GM18517 (cell line): ENCODE measurements around the gene CCDC160.
"Not testable (repeated sequence)": the region's sequence is repeated elsewhere in the genome, so short reads cannot be mapped to it uniquely, and the experiment has no call there.

Source experiments
- ATAC-seq: cut with Tn5 transposase; IDR thresholded peaks from one replicate; pipeline ENCODE4 v1.9.1; 2021; ENCODE audit warnings: mild to moderate bottlenecking, moderate library complexity; ENCODE audit not compliant: unreplicated experiment

Gene CCDC160

GRCh38 chrX:134236626-134237614, at the start of gene CCDC160:
Gene CCDC160 (plus strand): TSS chrX:134237182. CDS start chrX:134244801, 7,619 bp downstream.
- no peak for ATAC-seq

- ATAC-seq: no peak
These were observed 45.7 kb upstream of the CCDC160 start for GRCh38 chrX:134191281-134191680.

GRCh38 chrX:134194915-134195314, 42.1 kb upstream of the CCDC160 start:
- no peak for ATAC-seq

GRCh38 chrX:134202561-134202960, 34.4 kb upstream of the CCDC160 start:
- ATAC-seq: no peak

- ATAC-seq: no peak
These were observed 30.8 kb upstream of the CCDC160 start for GRCh38 chrX:134206221-134206620.

- no peak for ATAC-seq
These were observed 26.5 kb upstream of the CCDC160 start for GRCh38 chrX:134210465-134210864.

GRCh38 chrX:134235236-134235635, 1.7 kb upstream of the CCDC160 start:
- no peak for ATAC-seq

- ATAC-seq: not testable (repeated sequence)
These were observed 1.2 kb downstream of the CCDC160 start for GRCh38 chrX:134238144-134238543.

GRCh38 chrX:134239016-134239415, 2.0 kb downstream of the CCDC160 start:
- no peak for ATAC-seq

- ATAC-seq: no peak
These were observed 3.2 kb downstream of the CCDC160 start for GRCh38 chrX:134240209-134240608.

- no peak for ATAC-seq
These were observed 5.1 kb downstream of the CCDC160 start for GRCh38 chrX:134241960-134242619.

GRCh38 chrX:134244043-134244442, 7.1 kb downstream of the CCDC160 start:
- ATAC-seq: no peak

- ATAC-seq: no peak
These were observed 9.3 kb downstream of the CCDC160 start for GRCh38 chrX:134246282-134246681.

- no peak for ATAC-seq
These were observed 10.5 kb downstream of the CCDC160 start for GRCh38 chrX:134247492-134247891.

GRCh38 chrX:134249241-134249640, 12.3 kb downstream of the CCDC160 start:
- no peak for ATAC-seq

GRCh38 chrX:134251241-134251640, 14.3 kb downstream of the CCDC160 start:
- no peak for ATAC-seq

- ATAC-seq: no peak
These were observed 17.5 kb downstream of the CCDC160 start for GRCh38 chrX:134254511-134254910.

GRCh38 chrX:134255555-134255954, 18.6 kb downstream of the CCDC160 start:
- no peak for ATAC-seq

- ATAC-seq: no peak
These were observed 19.7 kb downstream of the CCDC160 start for GRCh38 chrX:134256684-134257083.

GRCh38 chrX:134258202-134258601, 21.2 kb downstream of the CCDC160 start:
- ATAC-seq: no peak

GRCh38 chrX:134285934-134286333, 49.0 kb downstream of the CCDC160 start:
- ATAC-seq: not testable (repeated sequence)

- no peak for ATAC-seq
These were observed 50.4 kb downstream of the CCDC160 start for GRCh38 chrX:134287346-134287745.
